GM19238 (cell line): Measurements from ENCODE around the gene PREX1.

Experiments
- DNase-seq: peaks from one replicate; pipeline ENCODE4 v3.0.0; 2011; ENCODE audit warnings: low spot score; ENCODE audit not compliant: insufficient read length

Gene PREX1

DNA sequence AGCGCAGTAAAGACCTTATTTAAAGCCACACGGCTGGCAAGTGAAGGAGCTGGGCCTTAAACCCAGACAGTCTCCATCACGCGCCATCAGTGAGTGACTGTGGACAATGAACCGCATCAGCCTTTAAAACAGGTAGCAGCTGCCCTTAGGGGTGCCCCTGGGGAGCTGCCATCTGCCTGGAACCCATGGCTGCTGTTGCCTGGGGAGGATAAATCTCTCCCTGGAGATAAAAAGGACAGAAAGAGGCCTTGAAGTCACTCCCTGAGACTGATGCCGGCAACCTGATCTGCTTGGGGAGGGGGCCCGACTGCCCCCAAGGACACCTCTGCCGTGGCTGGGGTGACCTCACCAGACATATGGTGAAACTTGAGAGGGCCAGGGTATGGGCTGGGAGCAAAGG, 73.5 kb downstream of the PREX1 start:
- no peak for DNase-seq

- no peak for DNase-seq
Observed at GRCh38 chr20:48752963-48753362, 74.8 kb downstream of the PREX1 start.

DNA sequence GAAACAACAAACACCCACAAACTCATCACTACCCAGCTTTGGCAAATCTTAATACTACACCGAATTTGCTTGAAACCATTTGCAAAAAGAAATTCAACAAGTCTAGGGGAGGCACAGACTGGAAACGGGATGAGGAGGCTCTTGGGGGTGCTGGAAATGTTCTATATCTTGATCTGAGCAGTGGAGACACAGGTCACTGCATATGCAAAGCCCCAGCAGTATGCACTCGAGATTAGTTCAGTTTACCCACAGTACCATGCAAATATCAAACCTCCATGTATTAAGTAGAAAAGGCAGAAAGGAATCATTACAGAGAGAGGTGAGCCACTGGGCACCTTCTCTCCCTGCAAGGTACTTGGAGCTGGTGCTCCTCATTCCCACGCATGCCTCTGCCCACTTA, 75.9 kb downstream of the PREX1 start:
- DNase-seq, result no peak

- no peak for DNase-seq
Observed at GRCh38 chr20:48750941-48751635, 76.7 kb downstream of the PREX1 start.

GRCh38 chr20:48750376-48750775, 77.4 kb downstream of the PREX1 start:
- no peak for DNase-seq

DNA sequence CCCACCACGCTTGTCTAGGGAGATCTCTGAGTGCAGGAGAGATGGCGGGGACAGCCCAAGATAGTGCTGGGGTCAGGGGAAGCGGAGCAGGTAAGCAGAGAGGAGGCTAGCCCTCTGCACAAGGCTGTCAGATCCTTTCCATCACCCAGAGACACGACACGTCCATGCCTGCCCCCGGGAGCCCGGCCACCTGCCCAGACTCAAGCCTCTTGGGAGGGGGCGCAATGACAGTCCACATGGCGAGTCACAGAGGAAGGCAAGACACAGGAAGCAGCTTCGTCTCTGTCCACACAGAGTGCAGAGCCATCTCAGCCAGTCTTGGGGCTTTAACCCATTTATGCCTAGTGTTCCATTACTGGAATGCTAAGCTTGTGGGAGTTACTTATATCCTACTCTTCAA, 78.4 kb downstream of the PREX1 start:
- no peak for DNase-seq

DNA sequence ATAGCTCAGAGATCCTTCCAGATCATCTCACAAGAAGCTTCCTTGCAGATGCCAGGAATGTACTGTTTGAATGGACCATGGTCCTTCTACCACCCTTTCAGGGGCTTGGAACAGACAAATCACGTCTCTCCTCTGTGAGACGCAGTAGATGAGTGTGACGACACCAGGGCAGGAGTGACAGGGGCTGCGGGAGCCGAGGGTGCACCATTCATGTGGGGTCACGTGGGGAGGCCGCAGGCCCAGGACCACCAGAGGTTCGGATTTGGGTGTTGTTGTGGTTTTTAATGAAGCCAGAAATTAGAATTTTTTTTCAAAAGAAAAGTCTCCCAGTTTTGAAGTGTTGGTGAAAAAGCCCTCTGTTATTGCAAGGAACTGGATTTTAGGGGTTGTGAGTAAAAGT, 79.2 kb downstream of the PREX1 start:
- no peak for DNase-seq

- no peak for DNase-seq
Observed at GRCh38 chr20:48747840-48748414, 79.9 kb downstream of the PREX1 start.

DNA sequence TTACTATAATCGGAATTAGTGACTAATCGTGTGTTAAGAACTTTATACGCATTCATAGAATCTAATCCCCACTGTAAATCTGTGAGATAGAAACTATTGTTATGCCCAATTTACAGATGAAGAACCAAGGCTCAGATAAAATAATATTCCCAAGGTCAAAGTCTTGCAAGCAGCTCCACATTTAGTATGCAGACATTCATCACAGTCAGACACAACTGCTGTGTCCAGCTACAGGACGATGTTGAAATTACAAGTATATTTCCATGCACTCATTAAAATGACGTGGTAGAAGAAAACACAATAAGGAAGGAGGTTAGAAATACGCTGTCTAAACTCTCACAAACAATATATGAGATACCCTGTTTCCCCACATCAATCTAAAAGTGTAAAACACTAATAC, 82.5 kb downstream of the PREX1 start:
- no peak for DNase-seq

DNA sequence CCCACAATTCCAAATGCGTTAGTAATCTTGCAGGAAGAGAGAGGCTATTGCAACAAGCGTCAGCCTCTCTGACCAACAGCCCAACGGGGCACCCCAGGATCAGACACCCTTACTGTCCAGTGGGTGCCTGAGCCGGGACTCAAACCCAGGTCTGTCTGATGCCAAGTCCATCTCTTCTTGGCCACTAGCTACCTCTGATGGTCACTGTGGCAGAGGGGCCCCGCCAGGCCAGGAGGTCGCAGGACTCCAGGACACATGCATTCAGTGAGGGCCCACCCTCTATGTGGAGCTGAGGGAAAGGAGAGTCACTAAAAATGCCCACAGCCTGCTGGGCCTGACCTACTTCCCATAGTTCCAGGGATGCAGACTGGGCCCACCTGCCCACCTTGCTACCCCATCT, 83.3 kb downstream of the PREX1 start:
- DNase-seq, result no peak

DNA sequence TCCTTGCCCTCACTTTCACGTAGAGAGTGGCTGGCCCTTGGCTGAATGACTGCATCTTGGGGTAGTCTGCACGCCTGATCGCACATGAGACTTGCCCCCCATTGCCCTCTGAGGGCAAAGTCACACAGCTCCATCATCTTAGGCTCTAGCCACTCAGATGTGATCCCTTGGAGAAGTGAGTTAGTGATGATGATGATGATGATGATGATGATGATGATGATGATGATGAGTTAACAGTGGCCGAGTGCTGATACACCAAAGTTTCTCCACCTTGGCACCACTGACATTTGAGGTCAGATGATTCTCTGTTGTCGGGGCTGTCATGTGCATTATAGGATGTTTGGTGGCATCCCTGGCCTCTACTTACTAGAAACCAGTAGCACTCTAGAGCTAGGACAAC, 84.0 kb downstream of the PREX1 start:
- no peak for DNase-seq

- no peak for DNase-seq
Observed at GRCh38 chr20:48742912-48743680, 84.7 kb downstream of the PREX1 start.

- DNase-seq, result no peak
Observed at GRCh38 chr20:48742233-48742632, 85.6 kb downstream of the PREX1 start.

- DNase-seq, result no peak
Observed at GRCh38 chr20:48741669-48742068, 86.1 kb downstream of the PREX1 start.

DNA sequence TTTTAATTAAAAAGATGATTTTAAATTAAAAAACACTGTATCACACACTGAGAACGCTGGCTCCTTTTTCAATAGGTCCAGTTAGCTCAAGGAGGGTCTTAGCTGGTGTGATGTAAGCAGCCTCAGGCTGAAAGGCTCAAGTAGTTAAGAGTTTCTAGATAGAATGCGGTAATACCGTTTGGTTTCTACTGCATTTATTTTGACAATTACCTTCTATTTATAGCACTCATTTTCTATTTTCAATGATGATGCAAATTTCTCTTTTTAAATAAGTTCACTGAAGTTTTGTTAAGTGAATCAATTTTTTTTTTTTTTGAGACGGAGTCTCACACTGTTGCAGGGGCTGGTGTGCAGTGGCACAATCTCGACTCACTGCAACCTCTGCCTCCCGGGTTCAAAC, 87.1 kb downstream of the PREX1 start:
- no peak for DNase-seq

GRCh38 chr20:48740292-48740649, 87.5 kb downstream of the PREX1 start:
- no peak for DNase-seq

DNA sequence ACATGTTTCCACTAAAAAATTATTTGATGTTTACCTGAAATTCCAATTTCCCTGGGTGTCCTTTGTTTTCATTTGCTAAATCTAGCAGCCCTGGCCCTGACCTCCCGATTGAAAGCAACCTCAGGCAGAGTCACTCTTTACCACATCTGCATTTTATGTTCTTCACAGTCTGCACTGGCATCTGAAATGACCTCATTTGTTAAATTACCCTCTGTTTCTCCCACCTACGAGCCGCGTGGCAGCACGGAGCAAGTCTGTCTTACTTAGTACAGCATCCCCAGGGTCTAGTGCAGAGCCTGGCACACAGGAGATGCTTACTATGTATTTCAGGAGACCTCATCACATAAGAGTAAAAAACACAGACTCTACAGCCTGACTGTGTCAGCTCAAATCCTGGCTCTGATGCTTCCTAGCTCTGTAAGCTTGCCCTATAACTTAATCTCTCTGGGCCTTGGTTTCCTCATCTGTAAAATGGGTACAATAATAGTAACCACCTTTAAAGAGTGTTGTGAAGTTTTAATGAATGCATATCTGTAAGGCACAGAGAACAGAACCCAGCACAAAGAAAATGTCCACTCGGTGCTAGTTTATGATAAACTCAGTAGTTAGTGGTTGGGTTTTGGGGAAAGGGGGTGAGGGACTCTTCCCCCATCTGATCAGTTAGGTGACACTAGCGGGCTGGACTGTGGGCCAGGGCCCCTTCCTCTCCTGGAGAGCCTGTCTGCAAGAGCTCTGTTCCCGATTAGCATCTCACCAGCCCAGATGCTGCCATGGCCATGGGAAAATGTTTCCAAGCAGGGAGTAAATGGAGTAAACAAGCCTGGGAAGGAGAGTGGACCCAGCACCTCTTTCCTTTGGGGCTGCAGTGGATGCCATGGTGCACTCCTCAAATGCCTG, 88.2 kb downstream of the PREX1 start:
- DNase-seq, result no peak

DNA sequence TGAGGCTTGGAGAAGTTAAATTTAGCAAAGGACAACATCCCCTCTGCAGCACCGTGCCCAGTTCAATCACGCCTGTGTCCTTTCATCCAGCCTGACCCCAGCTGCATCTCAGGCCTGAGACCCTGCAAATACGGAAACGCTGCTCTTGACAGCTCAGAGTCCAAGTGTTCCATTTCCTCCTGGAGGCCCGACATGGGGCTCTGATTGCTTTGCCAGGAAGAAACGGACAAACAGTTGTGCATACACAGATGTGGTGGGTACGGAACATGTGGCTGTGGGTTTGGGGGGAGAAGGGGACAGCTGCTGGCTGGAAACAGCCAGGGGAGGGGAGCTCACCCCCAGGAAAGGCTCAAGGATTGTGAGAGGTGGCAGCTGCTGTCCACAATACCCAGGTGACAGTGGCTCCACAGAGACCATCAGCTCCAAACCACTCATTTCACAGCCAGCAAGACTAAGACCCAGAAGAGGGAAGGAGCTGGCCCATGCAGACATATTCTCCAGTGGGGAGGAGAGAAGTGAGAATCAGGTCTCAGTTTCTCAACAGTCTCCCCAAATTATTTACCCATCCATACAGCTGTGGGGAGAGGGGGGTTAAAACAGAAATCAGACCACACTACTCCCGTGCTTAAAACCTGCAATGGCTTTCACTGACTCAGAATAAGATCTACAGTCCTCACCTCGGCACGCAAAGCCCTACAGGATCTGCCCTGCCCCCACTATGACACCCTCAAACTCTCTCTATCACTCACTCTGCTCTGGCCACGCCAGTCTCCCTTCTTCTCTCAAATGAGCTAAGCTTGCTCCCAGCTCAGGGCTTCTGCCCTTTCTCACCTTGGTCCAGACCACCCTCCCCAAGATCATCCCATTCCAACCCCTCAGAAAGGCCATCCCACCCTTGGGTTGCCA, 89.1 kb downstream of the PREX1 start:
- DNase-seq, result peak; percentile 54

GRCh38 chr20:48738094-48738398, 89.8 kb downstream of the PREX1 start:
- DNase-seq, result no peak

- no peak for DNase-seq
Observed at GRCh38 chr20:48737434-48738093, 90.2 kb downstream of the PREX1 start.
